HG02970 (cell line): ENCODE results near the gene ARL10.

Experiments
- ATAC-seq: cut with Tn5 transposase; IDR thresholded peaks from one replicate; pipeline ENCODE4 v1.9.1; 2021; ENCODE audit warnings: mild to moderate bottlenecking, moderate library complexity, moderate number of reproducible peaks; ENCODE audit not compliant: unreplicated experiment, low FRiP score

Gene ARL10

DNA sequence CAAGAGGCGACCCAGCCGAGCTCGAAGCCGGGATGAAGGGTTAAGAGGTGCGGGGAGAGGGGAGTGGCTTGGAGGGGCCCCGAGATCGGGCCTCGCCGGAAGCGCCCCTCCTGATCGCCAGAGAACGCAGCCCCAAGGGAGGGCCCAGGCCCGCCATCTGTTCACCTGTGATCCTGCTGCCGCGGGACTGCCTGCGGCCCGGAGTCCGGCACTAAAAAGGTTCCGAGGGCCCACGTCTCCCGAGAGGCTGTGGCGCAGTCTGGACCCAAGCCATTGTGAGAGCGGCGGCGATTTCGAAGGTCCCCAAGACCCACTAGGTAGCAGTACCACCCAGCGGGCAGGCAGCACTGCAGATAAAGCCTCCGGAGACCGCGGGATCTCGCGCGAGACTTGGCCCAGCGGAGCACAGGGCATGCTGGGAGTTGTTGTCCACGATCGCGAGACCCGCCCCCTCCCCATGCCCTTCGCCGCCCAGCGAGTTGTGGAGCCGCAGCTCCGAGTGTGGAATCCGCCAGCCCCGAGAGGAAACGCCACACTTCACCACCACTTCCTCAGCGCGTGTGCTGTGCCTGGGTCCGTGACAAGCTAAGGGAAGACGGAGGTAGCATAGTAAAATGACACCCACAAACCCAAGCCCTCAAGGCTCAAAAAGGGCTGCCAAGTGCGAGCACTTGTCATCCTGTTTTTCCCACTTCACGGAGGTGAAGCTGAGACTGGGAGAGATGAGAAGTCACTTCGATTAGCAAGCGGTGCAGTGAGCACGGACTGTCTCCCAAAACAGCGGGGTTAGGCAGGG, 3.7 kb upstream of the ARL10 start, which contains the start of gene KIAA1191:
KIAA1191 (minus strand) TSS at position 328 of the 796 bp plus-strand sequence. CDS start 2,256 bp downstream, outside the sequence.
- peak; percentile 85 for ATAC-seq

DNA sequence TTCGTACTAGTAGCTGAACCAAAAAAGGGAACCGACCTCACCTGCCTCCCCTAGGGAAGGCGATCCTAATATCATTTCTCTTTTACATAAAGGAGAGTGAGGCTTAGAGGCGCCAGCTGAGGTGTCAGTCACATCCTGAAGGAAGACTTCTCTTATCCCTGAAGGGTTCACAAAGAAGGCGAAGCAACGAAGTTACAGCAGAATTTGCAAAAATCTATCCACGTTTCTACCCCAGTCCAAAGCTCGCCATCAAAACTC, 3.1 kb upstream of the ARL10 start:
- ATAC-seq = no peak

DNA sequence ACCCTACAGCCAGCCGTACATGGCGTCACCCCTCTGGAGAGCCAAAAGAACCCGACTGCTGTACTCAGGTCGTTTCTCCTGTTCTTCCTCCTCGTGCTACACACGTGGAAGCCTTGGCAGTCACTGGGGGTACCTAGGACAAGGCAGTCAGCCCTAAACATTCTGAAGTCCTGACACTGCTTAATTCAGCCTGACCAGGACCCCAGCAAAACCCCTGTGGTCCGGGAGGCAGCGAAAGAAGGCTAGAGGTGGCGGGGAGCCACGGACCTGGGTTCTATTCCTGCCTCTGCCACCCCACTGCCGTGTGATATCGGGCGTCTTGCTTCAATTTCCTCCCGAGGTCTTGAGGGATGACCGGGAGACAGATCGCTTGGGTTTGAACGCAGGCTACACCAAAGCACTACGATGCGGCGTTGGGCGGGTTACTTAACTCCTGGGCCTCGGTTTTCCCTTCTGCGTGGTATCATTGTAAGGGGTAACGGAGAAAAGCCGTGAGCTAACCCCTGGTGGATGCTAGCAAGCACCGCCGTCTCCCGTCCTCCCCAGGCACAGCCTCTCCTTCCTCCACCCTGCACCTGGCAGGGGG, 429 bp upstream of the ARL10 start:
- no peak for ATAC-seq

- ATAC-seq = no peak
Observed at GRCh38 chr5:176366232-176366894, 1.1 kb downstream of the ARL10 start.

DNA sequence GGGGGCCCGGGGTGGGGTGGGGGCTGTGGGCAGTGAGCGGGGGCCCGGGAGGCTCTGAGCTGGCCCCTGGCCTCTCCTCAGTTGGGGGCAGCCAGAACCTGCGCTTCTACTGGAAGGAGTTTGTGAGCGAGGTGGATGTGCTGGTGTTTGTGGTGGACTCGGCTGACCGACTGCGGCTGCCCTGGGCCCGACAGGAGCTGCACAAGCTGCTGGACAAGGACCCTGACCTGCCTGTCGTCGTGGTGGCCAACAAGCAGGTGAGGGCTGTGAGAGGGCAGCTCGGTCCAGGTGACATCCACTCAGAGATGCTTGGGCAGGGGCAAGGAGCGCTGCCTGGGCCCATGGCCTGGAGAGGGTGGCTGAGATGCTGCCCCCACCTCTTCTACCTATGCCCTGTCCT, 3.4 kb downstream of the ARL10 start:
- ATAC-seq = no peak

DNA sequence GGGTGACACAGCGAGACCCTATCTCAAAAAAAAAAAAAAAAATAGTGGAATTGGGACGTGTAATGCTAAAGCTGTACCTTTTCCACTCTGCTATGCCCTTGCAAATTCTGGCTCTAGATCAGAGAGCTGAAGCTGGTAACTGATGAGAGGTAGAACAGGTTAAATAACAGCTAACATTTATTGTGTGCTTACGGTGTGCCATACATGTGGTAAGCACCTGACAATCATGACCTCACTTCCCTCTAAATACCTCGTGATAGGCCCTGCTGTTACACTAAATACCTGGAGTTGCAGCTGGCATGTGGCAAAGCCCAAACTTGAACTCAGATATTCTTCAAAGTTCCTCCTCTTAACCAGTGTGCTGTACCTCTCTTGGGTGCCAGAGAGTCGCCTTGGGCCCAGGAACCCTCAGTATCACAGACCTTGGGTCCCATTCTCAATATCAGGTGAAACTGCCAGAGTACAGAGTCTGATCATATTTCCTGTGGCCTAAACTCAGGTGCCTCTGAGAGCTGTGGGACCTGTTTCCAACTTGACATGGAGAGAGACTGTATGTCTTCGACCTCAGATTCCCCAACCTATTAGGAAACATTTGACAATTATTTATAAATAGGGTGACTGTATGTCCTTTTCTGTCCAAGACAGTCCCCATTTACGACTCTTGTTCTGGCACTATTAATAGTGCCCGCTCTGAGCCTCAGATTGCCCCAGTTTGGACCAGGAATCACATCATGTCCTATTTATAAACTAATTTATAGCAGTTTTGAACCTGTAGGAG, 4.8 kb downstream of the ARL10 start:
- ATAC-seq = no peak

DNA sequence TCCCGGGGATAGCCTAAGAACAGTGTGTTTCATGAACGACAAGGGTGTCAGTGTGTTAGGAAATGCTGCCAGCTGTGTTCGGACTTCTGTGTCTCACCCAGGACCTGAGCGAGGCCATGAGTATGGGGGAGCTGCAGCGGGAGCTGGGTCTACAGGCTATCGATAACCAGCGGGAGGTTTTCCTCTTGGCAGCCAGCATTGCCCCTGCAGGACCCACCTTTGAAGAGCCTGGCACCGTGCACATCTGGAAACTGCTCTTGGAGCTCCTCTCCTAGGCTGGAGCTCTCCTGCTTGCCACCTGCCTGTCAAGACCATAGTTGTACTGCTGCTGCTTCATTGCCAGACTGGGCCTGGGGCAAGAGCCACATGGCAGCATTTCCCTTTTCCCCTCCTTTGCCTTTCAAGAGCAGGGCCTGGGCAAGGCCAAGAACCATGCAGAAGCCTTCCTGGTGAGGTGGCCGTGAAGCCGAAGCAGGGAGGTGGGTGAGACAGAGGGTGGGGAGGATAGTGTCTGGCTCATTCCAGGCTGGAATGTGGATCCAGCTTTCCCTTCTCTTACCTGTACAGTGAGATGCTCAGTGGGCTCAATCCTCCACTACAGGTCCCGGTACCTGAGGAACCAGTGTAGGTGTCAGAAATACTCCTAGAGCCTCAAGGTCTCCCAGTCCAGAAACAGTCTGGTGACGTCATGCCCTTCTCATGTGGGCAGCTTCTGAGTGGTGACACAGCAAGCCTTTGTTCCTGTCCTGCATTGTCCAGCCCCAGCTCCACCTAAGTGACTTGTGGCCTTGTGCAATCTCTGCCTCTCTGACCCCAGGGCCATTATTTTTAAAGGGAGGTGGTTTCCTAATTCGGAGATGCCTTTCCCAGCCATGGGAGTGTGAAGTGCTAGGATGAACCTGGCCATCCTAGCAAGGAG, 6.6 kb downstream of the ARL10 start:
- no peak for ATAC-seq

GRCh38 chr5:176373100-176373818, 8.0 kb downstream of the ARL10 start:
- no peak for ATAC-seq

GRCh38 chr5:176379881-176380280, 14.6 kb downstream of the ARL10 start:
- no peak for ATAC-seq

DNA sequence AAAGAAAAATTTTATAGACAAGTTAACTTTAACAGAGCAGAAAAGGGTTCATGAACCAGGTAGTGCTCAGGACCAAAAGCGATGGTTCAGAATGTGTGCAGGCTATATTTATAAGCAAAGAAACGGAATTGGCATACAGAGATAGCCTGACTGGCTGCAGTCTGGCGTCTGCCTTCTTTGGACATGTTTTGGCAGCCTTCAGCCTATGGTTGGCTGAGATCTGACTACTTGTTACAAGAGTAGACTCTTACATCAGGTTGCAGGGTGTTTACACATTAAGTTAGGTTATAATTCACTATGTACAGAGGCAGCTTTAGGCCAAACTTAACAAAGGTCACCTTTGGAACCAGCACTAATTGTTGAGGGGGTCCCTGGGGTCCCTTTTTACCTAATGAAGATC, 16.1 kb downstream of the ARL10 start:
- ATAC-seq = no peak

DNA sequence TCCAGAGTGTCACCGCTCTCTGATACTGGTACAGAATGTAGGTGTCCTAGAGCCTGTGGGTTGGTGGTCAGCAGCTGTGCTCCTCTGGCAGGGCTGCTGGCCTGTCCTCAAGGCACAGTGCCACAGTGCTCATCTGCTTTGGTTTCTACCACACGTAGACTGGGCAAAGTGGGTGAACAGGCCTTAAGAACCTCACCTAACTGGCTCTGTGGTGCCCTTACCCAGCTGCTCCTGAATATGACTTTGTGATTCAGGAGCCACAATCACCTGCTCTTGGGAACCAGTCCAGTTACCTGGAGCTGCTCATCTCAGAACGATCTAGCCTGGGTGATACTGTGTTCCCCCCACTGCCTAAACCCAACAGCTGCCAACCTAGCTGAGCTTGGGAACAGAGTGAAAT, 16.7 kb downstream of the ARL10 start:
- ATAC-seq = no peak

- ATAC-seq = no peak
Observed at GRCh38 chr5:176382721-176383120, 17.4 kb downstream of the ARL10 start.

GRCh38 chr5:176383248-176383905, 18.1 kb downstream of the ARL10 start:
- no peak for ATAC-seq

GRCh38 chr5:176383961-176384360, 18.7 kb downstream of the ARL10 start:
- no peak for ATAC-seq

DNA sequence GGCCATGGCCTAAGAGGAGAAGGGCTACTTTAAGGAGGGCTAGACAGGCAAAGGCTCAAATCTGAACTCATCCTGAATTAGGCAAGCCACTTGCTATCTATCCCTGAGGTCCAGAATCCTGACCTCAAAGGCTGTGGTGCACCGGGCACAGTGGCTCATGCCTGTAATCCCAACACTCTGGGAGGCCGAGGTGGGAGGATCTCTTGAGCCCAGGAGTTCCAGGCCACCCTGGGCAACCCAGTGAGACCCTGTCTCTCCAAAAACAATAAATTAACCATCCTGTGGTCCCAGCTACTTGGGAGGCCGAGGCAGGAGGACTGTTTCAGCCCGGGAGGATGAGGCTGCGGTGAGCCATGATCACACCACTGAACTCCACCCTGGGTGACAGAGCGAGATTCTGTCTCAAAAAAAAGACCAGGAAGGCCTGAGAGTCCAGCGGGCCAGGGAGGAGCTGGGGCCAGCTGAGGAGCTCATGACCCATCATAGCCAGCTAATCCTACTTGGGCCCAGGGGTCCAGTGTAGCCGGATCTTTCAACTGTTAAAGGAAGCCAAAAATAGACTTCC, 19.2 kb downstream of the ARL10 start:
- no peak for ATAC-seq

GRCh38 chr5:176384991-176385390, 19.7 kb downstream of the ARL10 start:
- no peak for ATAC-seq

DNA sequence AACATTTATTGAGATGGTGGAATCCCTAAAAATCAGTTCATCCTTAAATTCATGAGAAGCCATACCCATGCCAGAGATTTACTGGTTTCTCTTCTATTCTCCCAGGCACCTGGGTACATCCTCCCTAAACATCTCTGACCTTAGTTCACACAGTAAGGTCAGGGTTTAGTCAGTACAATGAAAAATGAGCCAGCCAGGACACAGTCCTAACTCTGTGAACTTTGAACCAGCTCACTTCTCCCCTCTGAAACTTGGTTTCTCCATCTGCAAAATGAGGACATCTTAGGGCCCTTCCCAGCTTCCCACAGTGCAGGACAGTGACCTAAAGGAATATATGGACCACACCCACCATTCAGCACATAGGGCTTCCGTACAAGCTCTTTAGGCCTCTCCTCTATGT, 21.2 kb downstream of the ARL10 start:
- ATAC-seq = no peak

GRCh38 chr5:176387384-176387925, 22.2 kb downstream of the ARL10 start:
- ATAC-seq = no peak
